ENCODE data around the gene MBD3L2. TPM values are rescaled to one million over a fixed set of nuclear protein-coding genes. Genes with fewer than 3 reads are reported as not detected.

The MBD3L2 gene
- total RNA-seq, 1 donor from 2014 or later = 0.57 TPM

Other genes starting within 250 kb of the MBD3L2 start
- gene ADGRE1, start 161.7 kb upstream of the MBD3L2 start, total RNA-seq = not detected in 2 replicates
- not detected in 2 replicates for gene MBD3L2B, start 27.9 kb upstream of the MBD3L2 start, total RNA-seq
- not detected in 2 replicates for gene MBD3L5, start 18.7 kb upstream of the MBD3L2 start, total RNA-seq
- not detected in 2 replicates for gene MBD3L4, start 9.1 kb upstream of the MBD3L2 start, total RNA-seq
- gene MBD3L3, start 9.4 kb downstream of the MBD3L2 start, total RNA-seq = not detected in 2 replicates
- gene ZNF557, start 20.4 kb downstream of the MBD3L2 start, total RNA-seq = 9.0 and 9.6 TPM in 2 replicates
- 7.9 and 9.2 TPM in 2 replicates for gene INSR, start 245.1 kb downstream of the MBD3L2 start, total RNA-seq